Stimulated activated CD8-positive, alpha-beta memory T cell treated with anti-CD3 and anti-CD28 coated beads, Interleukin-2, amount 100 ng/mL, for 48 hours (primary cell): ENCODE data around the gene RNF39.

Source experiments
- DNase-seq, 2 donors: peaks; one replicate each; pipeline ENCODE4 v3.0.0-alpha.2; 2020; ENCODE audit warnings: low read depth in 2 of 2

Gene RNF39

DNA sequence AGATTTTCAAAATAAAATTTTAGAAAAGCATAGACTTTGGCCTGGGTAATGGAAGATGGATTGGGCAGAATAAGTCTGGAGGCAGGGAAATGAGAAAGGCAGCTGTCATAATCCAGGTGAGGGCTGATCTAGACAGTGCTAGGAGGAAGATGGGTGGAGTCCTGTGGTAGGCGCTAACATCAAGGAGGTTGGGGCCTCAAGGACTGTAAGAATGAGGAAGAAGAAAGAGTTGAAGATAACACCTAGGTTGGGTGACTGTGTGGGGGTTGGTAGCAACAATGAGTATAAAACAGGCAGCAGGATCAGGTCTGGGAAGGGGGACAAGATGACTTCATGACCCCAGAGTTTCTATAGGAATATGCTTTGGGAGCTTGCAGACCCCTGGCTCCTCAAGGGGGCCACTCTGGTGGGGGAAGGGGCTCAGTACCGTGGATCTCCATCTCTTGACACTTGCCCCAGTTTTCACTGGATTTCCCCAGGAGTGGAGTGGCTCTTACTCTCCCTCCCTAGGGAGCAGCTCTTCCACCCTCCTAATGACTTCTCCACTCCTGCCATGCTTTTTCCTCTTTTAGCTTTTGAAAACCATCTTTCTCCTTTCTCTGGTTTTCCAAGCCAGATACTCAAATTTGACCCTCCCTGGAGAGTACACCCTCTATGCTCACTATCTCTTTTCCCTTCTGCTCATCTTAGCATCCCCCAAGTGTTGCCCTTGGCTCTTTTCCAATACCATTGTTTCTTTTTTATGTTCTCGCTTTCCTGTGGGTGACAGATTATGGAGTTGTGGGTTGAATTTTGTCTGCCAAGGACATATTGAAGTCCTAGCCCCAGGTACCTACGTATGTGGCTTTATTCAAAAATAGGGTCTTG is 22.6 kb upstream of the RNF39 start:
- no peak for DNase-seq

DNA sequence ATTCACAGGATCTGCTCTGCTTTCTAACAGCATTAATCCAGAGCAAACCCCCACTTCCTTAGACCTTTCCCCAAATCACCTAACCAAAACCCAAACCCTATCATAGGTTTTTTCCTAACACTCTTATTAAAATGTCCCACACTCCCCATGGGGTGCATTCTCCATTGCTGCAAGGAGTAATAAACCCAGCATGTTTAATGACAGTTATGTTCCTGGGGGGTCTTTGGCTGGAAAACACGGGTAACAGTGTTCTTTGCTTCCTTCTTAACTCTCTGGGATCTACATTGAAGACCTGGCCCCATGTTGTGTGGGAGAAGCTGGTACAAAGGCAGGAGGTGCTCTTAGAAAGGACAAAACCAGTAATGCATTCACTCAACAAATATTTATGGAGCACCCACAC is 21.3 kb upstream of the RNF39 start:
- DNase-seq = no peak

DNA sequence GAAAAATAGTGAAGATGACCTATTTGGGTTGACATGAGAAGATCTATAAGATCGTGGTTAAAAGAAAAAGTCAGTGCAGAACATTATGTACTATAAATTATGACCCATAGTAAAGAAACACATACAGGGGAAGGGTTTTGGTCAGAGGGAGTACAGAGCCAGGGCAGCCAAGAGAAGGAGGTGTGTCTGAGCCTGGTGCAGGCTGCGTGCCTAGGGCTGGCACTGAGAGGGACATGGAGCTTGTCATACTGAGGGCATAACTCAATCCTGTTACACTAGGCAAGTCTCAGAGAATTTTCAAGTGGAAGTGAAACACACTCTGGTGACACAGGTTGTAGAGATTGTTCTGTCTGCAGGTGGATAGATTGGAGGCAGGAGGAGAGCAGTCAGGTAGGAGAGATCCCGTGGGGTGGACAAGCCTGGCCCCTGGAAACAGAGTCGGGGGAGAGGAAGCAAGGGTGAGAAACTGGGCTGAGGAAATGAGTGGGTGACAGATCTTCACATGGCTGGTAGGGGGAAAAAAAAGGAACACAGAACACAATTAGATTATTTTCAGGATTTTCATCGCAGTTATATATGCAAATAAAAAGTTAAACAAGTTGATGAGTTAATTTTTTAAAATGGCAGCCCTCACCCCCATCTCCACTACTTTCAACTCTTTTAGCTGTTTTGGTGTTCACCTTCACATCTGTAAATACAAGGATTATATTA is 18.5 kb upstream of the RNF39 start:
- DNase-seq = no peak

DNA sequence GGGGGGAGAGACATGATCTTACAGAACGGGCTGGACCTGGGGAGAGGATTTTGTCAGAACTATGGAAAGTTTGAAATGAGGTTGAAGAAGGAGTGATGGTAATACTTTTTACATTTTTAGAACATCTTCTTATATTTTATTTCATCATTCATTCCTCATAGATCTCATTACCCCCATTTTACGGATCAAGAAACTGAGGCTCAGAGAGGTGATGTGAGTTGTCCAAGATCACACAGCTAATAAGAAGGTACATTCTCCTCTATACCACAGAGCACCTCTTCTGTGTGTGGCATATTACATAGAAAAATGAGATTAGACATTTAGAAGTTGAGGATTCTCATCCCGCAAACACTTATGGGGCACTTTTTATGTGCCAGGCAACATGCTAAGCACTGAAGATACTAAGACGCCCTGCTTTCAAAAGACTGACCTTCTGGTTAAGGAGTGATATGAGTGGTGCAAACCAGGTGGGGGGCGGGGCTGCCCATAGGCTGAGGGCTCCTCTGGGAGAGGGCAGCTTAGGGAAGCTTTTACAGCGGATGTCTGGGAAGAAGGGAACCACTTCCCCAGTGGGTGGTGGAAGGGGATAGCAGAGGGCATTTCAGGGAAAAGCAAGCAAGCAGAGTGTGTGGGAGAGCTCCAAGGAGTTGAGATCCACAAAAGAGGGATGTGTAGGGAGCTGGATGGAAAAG is 17.4 kb upstream of the RNF39 start:
- no peak for DNase-seq

DNA sequence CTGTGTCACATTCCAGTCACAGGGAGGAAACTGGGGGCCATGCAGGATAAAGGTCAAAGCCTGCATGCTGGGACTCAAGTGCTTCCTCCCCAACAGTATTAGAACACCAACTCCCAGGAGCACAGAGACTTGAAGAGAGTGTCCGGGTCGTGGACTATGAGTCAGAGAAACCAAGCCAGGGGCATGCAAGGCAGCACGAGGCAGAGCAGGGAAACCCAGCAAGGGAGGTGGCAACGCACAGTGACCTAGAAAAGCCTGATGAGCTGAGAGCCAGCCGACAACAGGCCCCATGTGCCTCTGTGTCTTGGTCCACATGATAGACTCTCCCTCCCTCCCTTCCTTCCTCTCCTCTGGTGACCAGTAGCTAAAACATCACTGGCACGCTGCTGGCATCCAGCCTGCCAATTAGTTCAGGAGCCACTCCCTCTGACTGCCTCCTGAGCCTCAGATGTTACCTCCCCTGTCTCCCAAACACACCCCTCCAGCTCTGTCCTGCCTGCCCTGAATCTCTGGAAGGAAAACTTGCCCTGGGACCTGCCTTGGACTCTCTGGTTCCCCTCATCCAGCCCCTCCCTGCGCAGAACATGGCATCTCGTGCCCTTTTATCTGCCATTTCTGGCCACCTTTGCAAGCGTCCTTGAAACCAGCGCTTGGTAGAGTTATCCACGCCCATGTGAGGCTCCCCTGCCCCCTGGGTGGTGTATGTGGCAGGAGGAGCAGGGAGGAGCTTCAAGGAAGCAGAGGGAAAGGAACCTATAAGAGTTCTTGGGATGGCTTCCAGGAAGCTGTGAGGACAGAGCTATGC is 16.2 kb upstream of the RNF39 start:
- DNase-seq = no peak

DNA sequence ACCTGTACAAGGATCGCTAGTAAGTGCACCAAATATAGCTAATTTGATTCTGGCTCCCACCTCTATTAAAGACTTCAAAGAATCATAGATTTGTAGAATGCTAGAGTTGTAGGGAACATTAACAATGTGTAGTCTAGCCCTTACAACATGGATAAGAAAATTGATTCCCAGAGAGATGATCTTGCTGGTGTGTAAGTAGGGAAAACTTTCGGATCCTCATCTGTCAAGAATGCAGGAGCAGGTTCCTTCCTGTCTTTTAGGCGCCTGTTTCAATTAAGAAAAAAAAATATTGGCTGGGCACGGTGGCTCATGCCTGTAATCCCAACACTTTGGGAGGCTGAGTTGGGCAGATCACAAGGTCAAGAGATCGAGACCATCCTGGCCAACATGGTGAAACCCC is 12.3 kb upstream of the RNF39 start:
- no peak for DNase-seq

DNA sequence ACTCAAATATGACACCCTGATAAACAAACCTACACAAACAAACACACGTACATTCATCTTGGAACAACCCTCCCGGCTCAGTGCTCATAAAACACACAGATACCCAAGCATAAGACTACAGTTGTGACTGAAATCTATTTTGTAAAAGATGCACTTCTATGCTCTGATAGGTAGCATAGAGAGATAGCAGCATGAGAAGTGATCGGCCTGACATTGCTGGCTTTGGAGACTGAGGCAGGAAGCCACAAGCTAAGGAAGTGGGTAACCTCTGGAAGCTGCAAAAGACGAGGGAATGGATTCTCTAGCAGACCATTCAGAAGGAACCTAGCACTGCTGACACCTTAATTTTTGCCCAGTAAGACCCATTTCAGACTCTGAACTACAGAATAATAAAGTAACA is 1.6 kb upstream of the RNF39 start:
- no peak for DNase-seq

DNA sequence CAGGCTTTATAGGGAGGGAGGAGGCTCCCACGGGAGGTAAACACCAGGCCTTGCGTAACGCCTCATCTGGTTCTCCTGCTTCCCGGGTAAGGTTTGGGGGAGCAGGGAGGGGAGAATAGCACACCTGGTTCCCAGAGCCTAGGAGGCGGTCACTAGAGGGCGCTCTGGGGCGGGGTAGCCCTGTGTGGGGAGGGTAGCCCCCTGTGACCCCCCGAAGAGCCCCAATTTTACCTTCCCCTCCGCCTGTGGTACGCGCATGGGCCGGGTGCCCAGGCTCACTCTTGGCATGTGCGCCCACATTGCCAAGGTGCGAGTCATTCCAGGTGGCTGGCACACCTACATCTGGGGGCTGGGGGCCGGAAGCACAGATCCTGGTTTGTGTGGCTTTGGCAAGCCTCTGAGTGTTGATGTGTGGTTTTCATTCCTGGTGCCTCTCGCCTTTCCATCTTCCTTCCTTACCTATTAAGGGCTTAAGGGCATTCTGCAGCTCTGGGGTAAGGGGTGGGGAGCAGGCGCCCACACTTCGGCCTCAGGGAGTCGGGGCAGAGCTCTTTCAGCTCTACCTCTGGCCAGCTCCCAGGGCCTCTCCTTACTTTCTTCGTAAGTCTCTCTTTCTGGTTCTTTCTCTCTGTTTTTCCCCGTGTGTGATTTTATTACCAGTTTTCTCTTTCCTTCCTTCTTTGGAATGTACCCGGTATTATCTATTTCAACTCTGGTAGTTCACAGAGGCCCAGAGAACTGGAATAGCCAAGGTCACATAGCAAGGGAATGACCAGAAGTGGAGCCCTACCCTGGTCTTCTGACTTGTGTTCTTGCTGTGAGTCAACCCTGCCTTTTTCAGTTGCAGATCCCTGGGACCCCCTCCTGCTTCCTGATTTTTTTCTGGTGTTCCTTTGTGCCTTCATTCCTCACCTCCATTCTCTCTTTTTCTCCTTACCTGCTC is 492 bp upstream of the RNF39 start:
- DNase-seq = no peak

DNA sequence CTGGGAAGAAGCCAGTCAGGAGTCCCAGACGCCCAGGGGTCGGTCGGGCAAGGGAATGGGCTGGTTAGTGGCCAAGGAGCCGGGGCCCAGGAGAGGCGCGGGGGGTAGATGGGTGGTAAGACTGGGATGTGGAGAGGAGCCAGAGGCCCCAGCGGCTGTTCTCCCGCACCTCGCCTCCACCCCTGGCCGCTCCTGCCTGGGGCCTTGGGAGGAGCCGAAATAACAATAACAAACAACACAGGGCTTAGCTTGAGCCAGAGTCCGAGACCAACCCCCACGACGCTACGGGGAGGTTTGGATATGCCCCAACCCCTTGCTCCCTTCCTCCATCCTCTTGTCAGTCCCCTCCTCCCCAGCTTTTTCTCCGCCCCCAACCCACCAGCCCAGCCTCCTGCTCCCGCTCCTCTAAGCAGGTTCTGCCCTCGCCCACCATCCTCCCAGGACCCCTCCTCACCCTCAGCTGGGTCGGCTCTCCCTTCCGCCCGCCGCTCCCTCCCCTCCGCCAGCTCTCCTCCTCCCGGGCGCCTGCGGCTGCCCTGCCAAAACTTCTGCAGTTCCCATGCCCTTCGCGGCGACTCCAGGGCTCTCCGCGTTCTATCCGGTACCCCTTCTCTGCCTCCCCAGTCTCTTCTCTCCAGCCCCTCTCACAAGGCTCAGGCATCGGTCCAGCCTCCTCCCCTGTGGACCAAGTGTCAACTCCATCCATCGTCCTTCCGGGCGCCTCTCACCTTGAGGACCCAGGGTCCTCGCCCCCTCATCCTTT is 1.1 kb downstream of the RNF39 start:
- no peak for DNase-seq

DNA sequence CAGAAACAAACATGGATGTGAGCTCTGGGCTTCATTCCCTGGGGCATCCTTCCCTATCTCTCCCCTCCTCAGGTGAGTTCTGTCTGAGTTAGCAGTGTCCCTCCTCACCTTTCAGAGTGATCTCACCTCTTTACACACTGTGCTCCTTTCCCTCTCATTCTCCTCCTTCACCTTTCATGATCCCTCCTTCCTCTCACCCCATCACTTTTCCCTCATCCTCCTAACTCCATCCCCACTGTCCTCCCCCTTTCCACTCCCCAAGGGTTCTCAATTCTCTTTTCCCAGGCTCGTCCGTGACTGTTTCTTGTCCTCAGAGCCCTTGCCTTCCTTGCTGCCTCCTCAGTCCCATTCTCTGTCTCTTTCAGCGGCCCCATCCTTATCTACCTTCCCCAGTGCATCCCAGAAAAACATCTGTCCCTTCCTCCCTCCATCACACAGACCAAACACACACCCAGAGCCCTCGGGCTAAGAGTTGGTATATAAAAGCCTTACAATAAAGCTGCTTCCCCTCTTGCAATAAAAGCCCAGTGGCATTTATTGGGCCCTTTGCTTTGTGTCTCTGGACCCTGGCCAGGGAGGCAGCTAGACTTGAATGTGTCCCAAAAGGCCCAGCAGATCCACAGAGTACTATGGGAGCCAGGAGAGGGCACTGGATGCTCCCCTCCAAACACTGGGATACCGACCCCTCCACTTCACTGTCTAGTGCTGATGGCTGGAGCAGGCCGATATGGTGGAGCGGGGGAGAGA is 1.9 kb downstream of the RNF39 start:
- no peak for DNase-seq

DNA sequence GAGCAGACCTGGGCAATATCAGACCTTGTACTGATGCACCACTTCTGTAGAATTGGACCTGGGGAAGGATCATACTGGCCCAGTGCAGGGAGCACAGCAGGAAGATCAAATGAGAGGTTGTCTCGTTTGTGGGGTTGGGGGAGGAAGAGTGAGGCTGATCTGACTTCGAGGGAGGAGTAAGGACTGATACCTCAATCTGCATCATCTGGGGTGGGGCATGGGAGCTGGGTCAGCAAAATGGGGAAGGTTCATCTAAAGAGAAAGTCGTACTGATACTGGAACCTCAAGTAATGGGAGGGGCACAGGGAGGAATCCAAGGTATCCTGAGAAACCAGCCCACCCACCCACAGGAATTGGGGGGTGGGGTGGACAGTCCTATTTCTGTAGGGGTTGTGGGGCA is 3.7 kb downstream of the RNF39 start:
- DNase-seq = no peak

DNA sequence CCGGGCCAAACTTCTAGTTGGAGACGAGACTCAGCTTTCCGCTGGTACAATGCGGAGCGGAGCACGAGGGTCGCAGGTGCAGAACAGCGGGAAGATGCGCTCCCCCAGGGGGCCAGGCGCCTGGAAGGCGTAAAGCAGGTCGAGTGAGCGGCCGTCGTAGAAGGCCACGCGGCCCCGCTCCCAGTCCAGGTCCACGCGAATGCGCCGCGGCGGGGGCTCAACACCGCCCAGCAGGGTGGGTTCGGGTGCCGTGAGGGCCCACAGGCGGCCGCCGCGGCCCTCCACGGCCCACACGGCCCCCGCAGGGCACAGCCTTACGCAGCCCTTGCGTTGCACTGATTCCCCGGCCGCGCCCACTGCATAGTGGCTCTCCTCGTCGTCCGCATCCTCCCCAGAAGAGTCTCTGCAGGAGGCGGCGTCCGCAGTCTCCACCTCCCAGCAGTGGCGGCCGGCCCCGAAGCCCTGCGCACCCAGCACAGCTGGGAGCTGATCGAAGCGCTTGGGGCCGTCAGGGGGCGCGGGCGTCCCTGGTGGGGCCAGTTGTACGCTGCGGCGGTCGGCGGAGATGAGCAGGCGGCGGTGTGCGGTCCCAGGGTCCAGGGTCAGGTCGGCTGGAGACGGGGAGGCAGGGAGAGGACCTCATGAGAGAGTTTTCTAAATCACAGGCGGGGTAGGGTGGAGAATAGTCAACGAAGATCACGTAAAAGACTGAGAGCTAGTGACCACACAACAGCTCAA is 4.3 kb downstream of the RNF39 start:
- DNase-seq = no peak

DNA sequence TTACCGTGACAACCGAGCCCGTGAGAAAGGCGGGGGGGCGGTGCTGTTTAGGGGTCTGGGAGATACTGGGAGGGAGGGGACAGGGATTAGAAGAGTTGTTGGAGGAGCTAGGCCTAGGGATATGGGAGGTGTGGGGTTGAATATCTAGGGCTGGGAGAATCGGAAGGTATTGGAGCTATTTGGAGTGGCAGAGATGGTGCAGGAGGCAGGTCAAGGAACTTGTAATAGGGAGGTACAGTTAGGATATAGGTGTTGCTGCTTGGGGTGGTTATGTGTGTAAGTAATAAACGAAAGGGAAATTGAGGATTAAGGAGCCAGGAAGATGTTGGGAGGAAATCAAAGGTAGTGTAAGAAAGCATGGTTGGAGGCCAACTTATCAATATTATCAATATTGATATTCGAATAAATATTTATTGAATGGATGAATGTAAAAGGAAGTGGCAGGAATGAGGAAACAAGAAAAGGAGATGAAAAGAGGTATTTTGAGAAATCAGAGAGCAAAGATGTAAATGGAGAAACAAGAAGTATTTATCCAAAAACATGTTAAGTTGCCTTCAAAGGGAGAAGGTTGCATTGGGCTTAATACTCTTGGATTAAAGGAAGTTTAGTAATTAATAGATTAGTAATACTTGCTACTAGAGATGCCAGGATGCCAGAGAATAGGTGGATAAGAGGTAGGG is 8.0 kb downstream of the RNF39 start:
- DNase-seq = no peak

DNA sequence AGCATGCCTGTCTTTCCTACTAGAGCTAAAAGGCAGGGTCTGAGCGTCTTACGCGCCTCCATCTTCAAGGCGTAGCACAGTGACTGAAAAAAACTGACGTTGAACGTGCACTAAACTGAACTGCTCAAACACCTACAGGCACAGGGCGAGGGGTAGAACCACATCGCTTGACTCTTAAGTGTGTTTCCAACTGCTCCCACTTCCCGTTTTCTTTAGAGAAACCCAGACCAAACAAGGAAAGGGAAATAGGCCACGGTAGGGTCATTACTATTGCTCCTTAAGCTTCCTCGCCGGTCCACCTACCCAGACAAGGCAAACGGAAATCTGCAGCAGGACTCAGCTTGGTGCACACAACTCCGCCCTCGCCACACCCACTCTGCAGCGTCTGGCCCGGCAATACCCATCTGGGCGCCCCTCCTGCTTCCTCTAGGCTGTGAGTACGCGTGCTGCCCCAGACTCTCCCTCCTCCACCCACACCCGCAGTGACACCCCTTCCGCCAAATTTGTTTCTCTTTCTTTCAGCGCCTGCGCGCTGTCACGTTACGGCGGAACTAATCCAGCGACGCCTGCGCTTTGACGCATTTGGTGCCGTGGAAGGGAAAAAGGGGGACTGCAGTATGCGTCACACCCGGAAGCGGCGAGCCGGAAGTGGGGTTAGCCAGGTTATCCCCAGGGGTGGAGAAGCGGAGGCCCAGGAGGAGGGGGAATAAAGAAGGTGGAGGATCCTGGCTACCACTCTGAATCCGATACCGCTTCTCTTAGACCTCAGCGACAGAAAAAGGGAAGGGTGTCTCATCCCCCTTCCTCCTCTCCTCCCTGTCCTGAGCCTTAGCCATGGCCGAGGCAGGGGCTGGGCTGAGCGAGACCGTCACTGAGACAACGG is 8.8 kb downstream of the RNF39 start, which contains the start of gene PPP1R11:
PPP1R11 (plus strand) TSS at position 622 of the 883 bp plus-strand sequence; CDS start at position 835, 213 bp downstream.
- DNase-seq = peak; percentile 95 to 98

DNA sequence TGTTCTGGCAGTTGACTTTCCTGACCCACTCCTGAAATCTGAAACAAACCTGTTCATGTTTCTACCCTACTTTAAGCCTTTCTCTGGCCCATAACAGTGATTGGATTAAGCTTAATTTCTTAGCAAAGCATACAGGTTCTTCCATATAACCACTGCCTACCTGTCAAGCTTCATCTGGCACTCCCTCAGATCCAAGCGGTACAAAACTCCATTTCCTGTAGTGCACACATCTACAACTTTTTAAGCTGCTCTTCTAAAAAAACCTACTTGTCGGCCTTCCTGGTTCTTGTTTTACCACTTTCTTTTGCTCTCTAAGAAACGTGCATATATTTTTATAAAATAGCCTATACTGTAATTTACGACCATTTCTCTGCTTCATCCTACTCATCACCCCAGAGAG is 9.5 kb downstream of the RNF39 start:
- no peak for DNase-seq

DNA sequence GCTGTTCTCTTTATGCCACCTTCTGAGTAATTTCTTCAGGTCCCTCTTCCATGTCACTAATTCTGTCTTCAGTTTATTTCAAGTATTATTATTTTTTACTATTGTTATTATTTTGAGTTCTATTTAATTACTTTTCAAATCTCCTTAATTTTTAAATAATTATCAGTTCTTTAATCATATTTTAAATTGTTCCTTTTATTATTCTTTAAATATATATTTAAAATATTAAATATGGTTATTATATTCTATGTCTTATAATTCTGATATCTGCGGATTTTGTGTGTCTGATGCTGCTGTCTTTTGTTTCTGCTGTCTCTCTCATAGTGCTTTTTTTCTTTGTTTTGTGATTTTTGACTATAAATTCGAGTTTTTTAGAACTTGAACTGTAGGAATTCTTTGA is 12.3 kb downstream of the RNF39 start:
- no peak for DNase-seq
